GM12892 (cell line): ENCODE measurements around the gene CH25H.
A peak's percentile ranks its signal among the peaks of the same experiment; 100 is the strongest.
"Not testable (repeated sequence)": the region's sequence is repeated elsewhere in the genome, so short reads cannot be mapped to it uniquely, and the experiment has no call there.

ENCODE experiments used
- DNase-seq: peaks from one replicate; pipeline ENCODE4 v3.0.0; 2011; ENCODE audit not compliant: insufficient read length
- FAIRE-seq: peaks from 2 replicates; lab custom pipeline; 2011; peaks lifted over from hg19 to GRCh38; lab: Jason Lieb, UNC
- POLR2A ChIP-seq: IDR thresholded peaks from 2 replicates; pipeline ENCODE4 v1.6.1; 2011; ENCODE audit warnings: low read depth, low read length, control low read depth
- POLR2AphosphoS5 ChIP-seq: IDR thresholded peaks from 2 replicates; pipeline ENCODE4 v1.6.1; 2011; ENCODE audit warnings: low read depth, low read length, control low read depth
- TAF1 ChIP-seq: IDR thresholded peaks from 2 replicates; pipeline ENCODE4 v1.6.1; 2011; ENCODE audit warnings: low read depth, mild to moderate bottlenecking, control low read depth, low read length, borderline replicate concordance

The CH25H gene

DNA sequence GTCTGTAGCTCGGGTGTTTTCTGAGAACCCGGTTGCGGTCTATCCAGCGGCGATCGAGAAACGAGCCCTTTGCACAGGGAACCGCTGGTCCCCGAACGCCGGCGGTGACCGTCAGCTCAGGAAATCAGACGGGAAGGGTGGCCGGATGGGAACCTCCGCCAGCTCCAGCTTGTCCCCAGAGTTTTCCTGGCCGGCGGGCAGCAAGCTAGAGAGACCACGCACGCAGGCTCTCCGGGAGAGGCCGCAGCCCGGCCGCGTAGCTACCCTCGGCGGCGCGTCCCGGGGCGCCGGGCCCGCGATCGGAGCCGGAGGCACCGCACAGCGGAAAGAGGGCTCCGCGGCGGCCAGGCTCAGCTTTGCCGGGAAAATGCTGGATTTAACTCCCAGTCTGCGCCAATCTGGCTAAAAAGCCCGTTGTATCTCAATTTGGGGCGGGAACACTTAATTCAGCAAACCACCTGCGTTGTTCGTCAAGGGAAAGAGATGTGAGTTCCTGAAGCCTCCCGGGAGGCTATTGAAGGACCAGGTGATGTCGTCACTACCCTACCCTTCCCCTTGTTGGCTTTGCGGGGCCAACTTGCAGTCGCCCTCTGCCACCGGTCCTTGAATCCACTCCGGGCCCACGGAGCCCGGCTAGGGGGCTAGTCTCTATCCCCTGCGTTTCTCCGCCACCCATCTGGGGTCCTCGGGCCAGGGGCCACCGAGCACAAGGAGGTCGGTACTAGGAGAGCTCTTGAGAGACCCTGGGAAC lies 859 bp upstream of the CH25H start:
- FAIRE-seq (peak; percentile 64), DNase-seq (peak; percentile 19)

DNA sequence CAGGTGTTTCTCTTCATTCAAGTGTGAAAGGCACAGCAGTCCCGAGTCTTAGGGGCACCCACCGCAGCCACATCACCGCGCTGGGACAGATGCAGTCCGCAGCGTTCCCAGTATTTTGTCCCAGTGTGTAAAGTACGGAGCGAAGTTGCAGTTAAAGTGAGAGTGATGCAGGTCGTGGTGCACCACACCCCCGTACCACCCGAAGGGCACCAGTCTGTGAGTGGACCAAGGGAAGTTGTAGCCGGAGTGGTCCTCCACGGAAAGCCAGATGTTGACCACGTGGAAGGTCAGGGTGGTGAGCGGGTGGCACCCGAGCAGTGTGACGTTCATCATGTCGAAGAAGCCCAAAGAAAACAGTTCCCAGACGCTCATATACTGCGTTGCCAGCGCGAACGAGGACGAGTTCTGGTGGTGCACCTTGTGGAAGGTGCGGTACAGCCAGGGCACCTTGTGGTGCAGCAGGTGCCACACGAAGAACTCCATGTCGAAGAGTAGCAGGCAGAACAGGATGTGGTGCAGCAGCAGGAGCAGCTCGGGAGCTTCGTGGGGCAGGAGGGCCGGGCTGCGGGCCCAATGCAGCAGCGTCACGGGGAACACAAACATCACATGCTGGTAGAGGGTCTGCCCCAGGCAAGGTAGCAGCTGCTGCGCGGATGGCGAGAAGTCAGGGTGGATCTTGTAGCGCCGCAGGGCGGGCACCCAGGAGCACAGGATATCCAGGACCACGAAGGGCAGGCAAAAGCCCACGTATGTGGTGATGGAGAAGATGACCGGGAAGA lies 526 bp downstream of the CH25H start:
- TF ChIP-seq POLR2A (no peak), TAF1 (no peak), POLR2AphosphoS5 (no peak)
- FAIRE-seq (peak; percentile 80), DNase-seq (peak; percentile 7)

More for the DNA sequence above, 859 bp upstream of the CH25H start:
- TF ChIP-seq POLR2AphosphoS5 (no peak), TAF1 (no peak), POLR2A (no peak)

DNA sequence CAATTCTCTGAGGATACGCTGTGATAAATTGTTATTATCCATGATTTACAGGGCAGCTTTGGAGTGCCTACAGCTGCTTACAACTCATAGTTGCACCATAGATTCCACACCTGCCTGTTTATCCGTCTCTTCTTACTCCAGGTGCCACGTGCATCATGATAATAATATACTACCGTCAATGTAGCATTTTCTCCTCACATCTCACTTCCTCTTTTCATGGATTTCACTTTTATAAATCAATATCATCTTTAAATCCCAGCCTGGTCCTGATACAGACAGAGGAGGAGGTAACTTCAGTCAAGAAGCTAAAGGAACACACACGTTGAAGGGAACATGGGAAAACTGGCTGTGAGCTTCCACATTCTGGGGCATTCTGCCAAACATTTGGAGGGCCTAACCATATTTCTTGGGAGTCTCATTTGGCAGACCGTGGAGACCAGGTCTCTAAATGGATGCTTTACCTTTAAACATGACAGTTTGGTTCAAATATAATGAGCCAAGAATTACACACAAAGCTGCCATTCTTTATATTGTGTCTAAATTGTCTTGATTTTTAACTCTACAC lies 2.4 kb downstream of the CH25H start:
- DNase-seq: no peak
- no peak for TF ChIP-seq POLR2AphosphoS5
- TF ChIP-seq POLR2A: no peak
- no peak for TF ChIP-seq TAF1
- no peak for FAIRE-seq

DNA sequence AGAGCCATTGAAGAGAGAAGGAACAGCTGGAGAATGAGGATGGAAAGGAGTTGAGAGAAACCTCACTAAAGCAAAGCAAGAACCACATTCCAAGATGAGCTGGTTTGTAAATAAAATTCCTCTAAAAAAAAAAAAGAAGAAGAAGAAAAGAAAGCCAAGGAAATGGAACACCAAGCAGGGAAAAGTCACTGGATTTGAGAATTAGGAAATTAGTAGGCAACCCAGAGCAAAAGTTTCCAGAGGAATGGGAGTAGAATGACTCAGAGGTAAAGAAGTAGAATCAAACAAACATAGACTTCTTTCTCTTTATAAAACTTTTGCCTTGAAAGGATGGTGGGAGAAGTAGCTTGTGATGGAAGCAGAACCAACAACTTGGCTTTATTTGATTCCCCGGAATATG lies 3.9 kb downstream of the CH25H start:
- FAIRE-seq: no peak
- no peak for DNase-seq
- no peak for TF ChIP-seq POLR2AphosphoS5
- TF ChIP-seq TAF1: no peak
- TF ChIP-seq POLR2A: no peak

DNA sequence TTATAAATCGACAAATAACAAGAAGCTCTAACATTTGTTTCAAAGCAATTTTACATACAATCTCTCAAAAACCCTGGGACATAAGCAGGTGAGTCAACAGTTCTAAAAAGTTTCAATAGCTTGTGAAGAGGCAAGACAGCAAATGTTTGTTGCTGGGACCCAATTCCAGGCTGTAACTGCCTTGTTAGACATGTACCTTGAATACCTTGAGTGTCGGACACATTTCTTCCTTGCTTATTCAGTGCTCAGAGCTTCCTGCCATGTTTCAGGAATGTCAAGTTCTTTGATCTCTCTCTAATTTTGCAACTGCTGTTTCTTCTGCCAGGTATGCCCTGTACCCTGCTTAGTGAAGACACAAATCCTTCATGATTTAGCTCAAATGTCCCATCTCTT lies 5.1 kb downstream of the CH25H start:
- DNase-seq (no peak), FAIRE-seq (no peak)
- TF ChIP-seq TAF1 (no peak), POLR2A (no peak), POLR2AphosphoS5 (no peak)

DNA sequence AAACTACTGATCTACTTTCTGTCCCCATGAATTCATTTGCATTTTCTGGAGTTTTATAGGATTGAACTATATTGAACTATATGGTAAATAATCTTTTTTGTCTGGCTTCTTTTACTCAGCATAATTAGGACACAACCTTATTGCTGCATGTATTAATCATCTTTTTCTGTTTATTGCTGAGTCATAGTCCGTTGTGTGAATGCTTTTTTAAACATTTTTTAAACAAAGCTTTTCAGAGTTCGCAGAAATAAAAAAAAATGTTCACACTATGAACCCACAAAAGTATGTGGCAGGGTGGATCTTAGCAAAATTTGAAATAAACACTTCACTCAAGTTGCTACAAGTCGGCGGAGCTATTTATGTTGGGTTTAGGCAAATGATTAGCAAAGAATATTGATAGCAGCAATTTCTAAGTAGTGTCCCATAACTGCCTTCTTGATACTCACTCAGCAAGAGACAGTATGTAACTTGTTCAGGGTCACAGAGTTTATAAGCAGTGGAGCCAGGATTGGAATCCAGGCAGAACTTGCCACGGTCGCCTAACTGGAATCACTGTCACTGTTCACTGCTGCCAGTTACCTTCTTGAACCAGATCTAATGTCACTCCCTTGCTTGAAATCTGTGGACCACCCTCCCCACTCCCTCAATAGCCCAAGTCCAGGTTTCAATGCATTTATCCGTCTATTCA lies 5.6 kb downstream of the CH25H start:
- no peak for DNase-seq
- FAIRE-seq: no peak
- no peak for TF ChIP-seq POLR2AphosphoS5
- no peak for TF ChIP-seq POLR2A
- no peak for TF ChIP-seq TAF1

DNA sequence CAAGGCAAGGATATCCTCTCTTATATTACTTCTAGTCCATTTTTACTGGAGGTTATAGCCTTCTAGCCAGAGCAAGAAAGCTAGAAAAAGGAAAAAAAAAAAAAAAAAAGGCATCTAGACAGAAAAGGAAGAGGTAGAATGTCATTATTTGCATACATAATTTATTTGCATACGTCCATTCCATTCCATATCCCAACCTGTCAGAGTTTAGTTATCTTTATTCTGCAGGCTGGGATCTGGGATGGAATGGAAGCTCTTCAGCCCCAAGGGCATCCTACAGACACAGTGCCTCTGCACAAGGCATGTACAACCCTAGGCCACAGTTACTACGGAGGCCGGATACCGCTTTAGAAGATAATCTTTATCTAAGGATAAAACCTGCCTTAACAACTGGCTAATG lies 9.6 kb downstream of the CH25H start:
- FAIRE-seq: no peak
- no peak for DNase-seq
- TF ChIP-seq TAF1: no peak
- TF ChIP-seq POLR2AphosphoS5: no peak
- no peak for TF ChIP-seq POLR2A

DNA sequence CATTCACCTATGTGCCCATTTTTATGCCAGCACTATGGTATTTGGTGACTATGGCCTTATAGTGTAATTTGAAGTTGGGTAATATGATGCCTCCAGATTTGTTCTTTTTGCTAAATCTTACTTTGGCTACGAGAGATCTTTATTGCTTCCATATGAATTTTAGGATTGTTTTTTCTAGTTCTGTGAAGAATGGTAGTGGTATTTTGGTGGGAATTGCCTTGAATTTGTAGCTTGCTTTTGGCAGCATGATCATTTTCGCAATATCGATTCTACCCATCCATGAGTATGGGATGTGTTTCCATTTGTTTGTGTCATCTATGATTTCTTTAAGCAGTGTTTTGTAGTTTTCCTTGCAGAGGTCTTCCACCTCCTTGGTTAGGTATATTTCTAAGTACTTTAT lies 15.8 kb downstream of the CH25H start:
- not testable (repeated sequence) for FAIRE-seq

DNA sequence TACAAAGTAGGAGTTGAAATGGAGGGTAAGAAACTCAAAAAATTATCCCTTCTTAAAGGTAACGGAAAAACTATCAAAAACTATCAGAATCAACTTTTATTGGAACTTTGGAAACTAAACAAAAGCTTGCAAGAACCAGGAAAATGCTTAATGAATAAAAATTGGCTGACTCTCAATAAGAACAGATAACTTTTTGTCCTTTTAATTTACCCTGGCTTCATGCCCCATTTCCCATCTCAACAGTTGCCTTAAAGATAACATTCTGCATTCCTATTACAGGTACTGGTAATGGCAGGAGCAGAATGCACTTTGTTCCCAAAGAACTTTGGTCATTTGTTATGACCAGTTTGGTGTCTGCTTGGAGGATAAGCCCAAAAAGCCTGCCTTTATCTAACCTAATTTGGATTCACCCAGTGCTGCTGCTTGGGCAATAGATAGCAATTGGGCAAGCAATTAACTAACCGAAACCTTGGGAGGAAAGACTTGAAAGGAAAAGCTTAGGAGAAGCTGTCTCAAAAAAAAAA lies 17.8 kb downstream of the CH25H start:
- DNase-seq (no peak), FAIRE-seq (no peak)
- TF ChIP-seq TAF1 (no peak), POLR2AphosphoS5 (no peak), POLR2A (no peak)

More for the DNA sequence above, 15.8 kb downstream of the CH25H start:
- not testable (repeated sequence) for DNase-seq

DNA sequence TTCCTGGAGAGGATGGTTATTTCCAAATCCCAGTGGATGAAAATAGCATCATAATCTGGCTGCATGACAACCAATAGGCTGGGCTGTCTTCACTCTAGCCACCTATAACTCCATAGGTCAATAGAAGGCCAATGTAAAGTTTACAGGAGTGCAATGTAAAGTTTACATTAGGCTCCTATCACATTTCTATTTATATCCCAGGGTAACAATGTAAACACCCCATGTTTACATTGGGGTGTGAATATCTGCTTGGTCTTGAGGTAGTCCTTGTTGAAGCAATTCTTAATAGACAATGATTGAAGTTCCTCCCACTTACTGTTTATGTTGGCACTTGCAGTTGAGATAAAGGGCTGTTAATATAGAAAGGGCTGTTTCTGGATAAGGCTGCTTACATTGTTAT lies 21.5 kb downstream of the CH25H start:
- FAIRE-seq (peak; percentile 9), DNase-seq (no peak)
- TF ChIP-seq POLR2A: no peak
- no peak for TF ChIP-seq POLR2AphosphoS5
- TF ChIP-seq TAF1: no peak

DNA sequence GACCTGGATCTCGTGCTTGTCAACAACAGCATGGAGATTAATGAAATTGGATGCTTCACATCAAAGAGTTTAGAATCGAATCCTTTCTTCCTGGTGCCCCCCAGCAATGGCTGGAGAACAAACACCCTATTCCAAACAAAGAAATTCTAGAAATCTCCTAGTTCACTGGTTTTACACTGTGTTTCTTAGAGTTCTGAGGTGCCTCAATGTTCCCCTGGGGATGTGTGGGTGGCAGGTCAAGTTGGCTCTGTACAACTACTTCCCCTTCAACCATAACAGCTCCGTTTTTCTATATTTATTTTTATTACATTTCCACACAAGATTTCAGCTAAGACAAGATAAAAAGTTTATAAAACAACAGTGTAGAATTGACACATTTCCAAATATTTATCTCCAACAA lies 22.5 kb downstream of the CH25H start:
- FAIRE-seq (no peak), DNase-seq (no peak)
- TF ChIP-seq POLR2AphosphoS5 (no peak), TAF1 (no peak), POLR2A (no peak)
